Prostate gland (tissue), 2 donors: Measurements from ENCODE around the gene LAMA2. TPM values are rescaled to one million over a fixed set of nuclear protein-coding genes. Genes with fewer than 3 reads are reported as not detected.

Source experiments
- DNase-seq: peaks from one replicate; pipeline ENCODE4 v3.0.0-alpha.2; 2019; ENCODE audit warnings: low spot score
- H3K27ac ChIP-seq, 2 donors: fragments of 200-600 bp; sonication (generic); 2 replicates each; pipeline ENCODE4 v1.5.1; 2017 to 2019
- H3K27me3 ChIP-seq: fragments of 200-600 bp; sonication (generic); replicated peaks from 2 replicates; pipeline ENCODE4 v1.5.1; 2019; ENCODE audit not compliant: insufficient read depth
- H3K36me3 ChIP-seq, 2 donors: fragments of 200-600 bp; sonication (generic); 1 replicate in 1 of 2; 2 replicates in 1 of 2; pipeline versions ENCODE4 v1.5.1 to v1.8.1; 2017 to 2019
- H3K4me1 ChIP-seq: fragments of 200-600 bp; sonication (generic); replicated peaks from 2 replicates; pipeline ENCODE4 v1.5.1; 2019
- H3K4me3 ChIP-seq, 2 donors: fragments of 200-600 bp; sonication (generic); 2 replicates each; pipeline ENCODE4 v1.5.1; 2017 to 2019
- H3K9me3 ChIP-seq: fragments of 200-600 bp; sonication (generic); 2 replicates; pipeline ENCODE4 v1.5.1; 2017
- POLR2A ChIP-seq: fragments of 450-650 bp; IDR thresholded peaks from one replicate; pipeline ENCODE4 v1.6.1; 2016; ENCODE audit warnings: antibody characterized with exemption, mild to moderate bottlenecking
- POLR2AphosphoS5 ChIP-seq: sonication (generic); formaldehyde crosslinking; IDR thresholded peaks from one replicate; pipeline ENCODE4 v1.6.1; 2017; ENCODE audit warnings: antibody characterized with exemption
- WGBS: methylation state at CpG from one replicate; pipeline ENCODE4 v1.1.5; 2018; 5-methylcytosine and 5-hydroxymethylcytosine counted together
- intact Hi-C: fragments of 100-400 bp; cut with DNase I; formaldehyde crosslinking; loops from one replicate; pipeline ENCODE4 v1.14.2; 2022
- total RNA-seq, 2 donors: library from RNA; depleted of rRNA; stranded (reverse); fragments of >200 nt; gene quantifications; one replicate each; pipeline ENCODE4 v1.1.0, GENCODE V29; 2016
- TF ChIP-seq, protein P1 (sequence below), 4 experiments: fragments of 200-600 bp in 2 of 4; fragments of 450-650 bp in 2 of 4; sonication (generic) in 2 of 4; IDR thresholded peaks; 1 replicate in 3 of 4; 2 replicates in 1 of 4; pipeline ENCODE4 v1.5.1; 2016 to 2019; ENCODE audit warnings: antibody characterized with exemption in 4 of 4, mild to moderate bottlenecking in 2 of 4, moderate library complexity in 2 of 4

LAMA2 gene
- total RNA-seq, 2 donors from 2014 or later, result 10.1 to 89.1 TPM

GRCh38 chr6:129490521-129491255, 607.8 kb downstream of the LAMA2 start:
- intact Hi-C loops, result no loop called here

DNA sequence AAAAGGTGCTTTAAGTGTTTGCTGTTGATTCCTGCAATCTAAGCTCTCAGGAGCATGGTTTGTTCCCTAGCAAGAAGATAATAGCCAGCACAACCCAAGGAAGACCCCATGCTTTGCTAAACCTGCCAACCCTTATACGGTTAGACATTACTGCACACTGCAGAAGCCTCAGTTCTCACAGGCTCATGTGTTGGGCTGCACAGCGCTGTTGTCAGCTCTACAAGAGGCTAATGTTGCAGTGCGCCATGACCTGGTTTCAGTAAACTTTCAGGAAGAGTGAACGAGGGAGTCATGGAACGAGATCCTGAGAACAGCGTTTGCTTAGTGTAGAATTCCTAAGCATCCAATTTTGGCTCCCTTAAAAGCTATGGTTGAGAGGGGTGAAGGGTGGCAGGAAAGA, 608.5 kb downstream of the LAMA2 start:
- H3K4me3 ChIP-seq, result no peak overlapping the region
- intact Hi-C loops, result no loop called here

More at GRCh38 chr6:129490521-129491255, 607.8 kb downstream of the LAMA2 start:
- H3K27me3 ChIP-seq, result no peaks in the 10 kb centered on the region
- no peaks in the 10 kb centered on the region for H3K9me3 ChIP-seq
- no peaks in the 10 kb centered on the region for H3K36me3 ChIP-seq
- H3K27ac ChIP-seq, result peak overlapping the region; percentile 45 to 52
- no peak for DNase-seq
- TF ChIP-seq POLR2AphosphoS5, result peak; percentile 26
- TF ChIP-seq POLR2A, result no peak
- no peaks in the 10 kb centered on the region for H3K4me1 ChIP-seq
- no peak overlapping the region for H3K4me3 ChIP-seq
- 47% methylated on average over 9 of the region's 9 CpGs for WGBS

GRCh38 chr6:129492260-129492659, 609.3 kb downstream of the LAMA2 start:
- DNase-seq, result no peak
- no peak overlapping the region for H3K27ac ChIP-seq
- no peaks in the 10 kb centered on the region for H3K36me3 ChIP-seq
- intact Hi-C loops, result no loop called here
- TF ChIP-seq, protein P1, sequence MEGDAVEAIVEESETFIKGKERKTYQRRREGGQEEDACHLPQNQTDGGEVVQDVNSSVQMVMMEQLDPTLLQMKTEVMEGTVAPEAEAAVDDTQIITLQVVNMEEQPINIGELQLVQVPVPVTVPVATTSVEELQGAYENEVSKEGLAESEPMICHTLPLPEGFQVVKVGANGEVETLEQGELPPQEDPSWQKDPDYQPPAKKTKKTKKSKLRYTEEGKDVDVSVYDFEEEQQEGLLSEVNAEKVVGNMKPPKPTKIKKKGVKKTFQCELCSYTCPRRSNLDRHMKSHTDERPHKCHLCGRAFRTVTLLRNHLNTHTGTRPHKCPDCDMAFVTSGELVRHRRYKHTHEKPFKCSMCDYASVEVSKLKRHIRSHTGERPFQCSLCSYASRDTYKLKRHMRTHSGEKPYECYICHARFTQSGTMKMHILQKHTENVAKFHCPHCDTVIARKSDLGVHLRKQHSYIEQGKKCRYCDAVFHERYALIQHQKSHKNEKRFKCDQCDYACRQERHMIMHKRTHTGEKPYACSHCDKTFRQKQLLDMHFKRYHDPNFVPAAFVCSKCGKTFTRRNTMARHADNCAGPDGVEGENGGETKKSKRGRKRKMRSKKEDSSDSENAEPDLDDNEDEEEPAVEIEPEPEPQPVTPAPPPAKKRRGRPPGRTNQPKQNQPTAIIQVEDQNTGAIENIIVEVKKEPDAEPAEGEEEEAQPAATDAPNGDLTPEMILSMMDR (IDR thresholded peaks at IDR 0.05), result no peak
- TF ChIP-seq POLR2AphosphoS5 (no peak), POLR2A (no peak)
- H3K27me3 ChIP-seq, result no peaks in the 10 kb centered on the region
- H3K4me3 ChIP-seq, result no peak overlapping the region
- H3K9me3 ChIP-seq, result no peaks in the 10 kb centered on the region
- H3K4me1 ChIP-seq, result no peaks in the 10 kb centered on the region
- WGBS, result 89% methylated on average over 4 of the region's 4 CpGs

More for the DNA sequence above, 608.5 kb downstream of the LAMA2 start:
- 83% methylated on average over 6 of the region's 6 CpGs for WGBS
- H3K27ac ChIP-seq, result peak overlapping the region; percentile 45 to 52
- DNase-seq, result no peak
- H3K27me3 ChIP-seq, result no peaks in the 10 kb centered on the region
- no peaks in the 10 kb centered on the region for H3K36me3 ChIP-seq
- TF ChIP-seq POLR2AphosphoS5 (no peak), POLR2A (no peak)
- TF ChIP-seq, protein P1 (IDR thresholded peaks at IDR 0.05), result no peak
- H3K4me1 ChIP-seq, result no peaks in the 10 kb centered on the region
- H3K9me3 ChIP-seq, result no peaks in the 10 kb centered on the region

- 46% methylated on average over 6 of the region's 6 CpGs for WGBS
- H3K9me3 ChIP-seq, result no peaks in the 10 kb centered on the region
- no peak overlapping the region for H3K27ac ChIP-seq
- no peak overlapping the region for H3K4me3 ChIP-seq
- intact Hi-C loops, result no loop called here
- H3K36me3 ChIP-seq, result no peaks in the 10 kb centered on the region
- no peak for DNase-seq
- no peaks in the 10 kb centered on the region for H3K4me1 ChIP-seq
- TF ChIP-seq, protein P1 (IDR thresholded peaks at IDR 0.05), result no peak
- TF ChIP-seq POLR2A, result no peak
- no peak for TF ChIP-seq POLR2AphosphoS5
- H3K27me3 ChIP-seq, result no peaks in the 10 kb centered on the region
Observed at GRCh38 chr6:129493354-129493902, 610.5 kb downstream of the LAMA2 start.

DNA sequence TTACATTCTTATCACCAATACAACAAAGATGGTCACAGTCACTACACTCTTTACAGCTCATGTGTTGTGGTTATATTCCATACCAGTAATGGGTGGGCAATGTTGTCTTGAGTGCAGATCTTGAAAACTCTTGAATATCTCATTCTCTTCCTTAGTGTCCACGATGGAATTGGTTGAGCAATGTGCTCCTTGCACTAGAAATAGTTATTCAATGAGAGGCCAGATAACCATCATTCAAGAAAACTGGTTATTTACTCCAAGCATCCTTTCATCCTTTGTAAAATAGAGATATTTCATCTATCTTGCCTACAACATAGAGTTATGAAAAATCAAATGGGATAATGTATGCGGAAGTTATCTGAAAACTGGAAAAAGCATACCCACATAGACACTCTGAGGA, 611.2 kb downstream of the LAMA2 start:
- TF ChIP-seq POLR2AphosphoS5, result no peak
- TF ChIP-seq POLR2A, result no peak
- TF ChIP-seq, protein P1 (IDR thresholded peaks at IDR 0.05), result no peak
- no peak for DNase-seq
- Histone ChIP-seq H3K9me3 (no peaks in the 10 kb centered on the region), H3K4me1 (no peaks in the 10 kb centered on the region), H3K36me3 (no peaks in the 10 kb centered on the region), H3K27me3 (no peaks in the 10 kb centered on the region), H3K4me3 (no peak overlapping the region), H3K27ac (no peak overlapping the region)
- WGBS, result 95% methylated on average over 2 of the region's 2 CpGs
- intact Hi-C loops, result no loop called here
